Measurements from ENCODE around the gene UBC. TPM values are rescaled to one million over a fixed set of nuclear protein-coding genes. Genes with fewer than 3 reads are reported as not detected.

Gene UBC
- total and polyA plus RNA-seq, 4 donors, result 1,113 to 1,682 (median 1,303) TPM

GRCh38 chr12:124874988-124875802 is 39.3 kb downstream of the UBC start:
- Histone ChIP-seq H3K4me1 (ENCODE audit: control insufficient read depth in 5 of 5, insufficient read depth in 5 of 5, low read length in 5 of 5) (peaks cover 0 to 5% (median 0%) of the 10 kb centered on the region in 5 donors), H3K36me3 (ENCODE audit: control insufficient read depth in 4 of 4, insufficient read depth in 4 of 4, low read length in 4 of 4) (no peaks in the 10 kb centered on the region), H3K9ac (ENCODE audit: insufficient read depth in 1 of 2, low read length in 2 of 2) (no peak overlapping the region), H3K27ac (ENCODE audit: low read depth in 1 of 2, low read length in 1 of 2) (no peak overlapping the region), H3K27me3 (ENCODE audit: control insufficient read depth in 3 of 3, insufficient read depth in 3 of 3, low read length in 2 of 3) (no peaks in the 10 kb centered on the region), H3K9me3 (ENCODE audit: control insufficient read depth in 4 of 4, insufficient read depth in 3 of 4, low read length in 3 of 4) (peaks cover 0 to 2% (median 0%) of the 10 kb centered on the region in 4 donors), H3K4me3 (no peak overlapping the region)
- DNase-seq (no peak), ATAC-seq (ENCODE audit: insufficient read depth, low FRiP score) (no peak)
- TF ChIP-seq, protein P1, sequence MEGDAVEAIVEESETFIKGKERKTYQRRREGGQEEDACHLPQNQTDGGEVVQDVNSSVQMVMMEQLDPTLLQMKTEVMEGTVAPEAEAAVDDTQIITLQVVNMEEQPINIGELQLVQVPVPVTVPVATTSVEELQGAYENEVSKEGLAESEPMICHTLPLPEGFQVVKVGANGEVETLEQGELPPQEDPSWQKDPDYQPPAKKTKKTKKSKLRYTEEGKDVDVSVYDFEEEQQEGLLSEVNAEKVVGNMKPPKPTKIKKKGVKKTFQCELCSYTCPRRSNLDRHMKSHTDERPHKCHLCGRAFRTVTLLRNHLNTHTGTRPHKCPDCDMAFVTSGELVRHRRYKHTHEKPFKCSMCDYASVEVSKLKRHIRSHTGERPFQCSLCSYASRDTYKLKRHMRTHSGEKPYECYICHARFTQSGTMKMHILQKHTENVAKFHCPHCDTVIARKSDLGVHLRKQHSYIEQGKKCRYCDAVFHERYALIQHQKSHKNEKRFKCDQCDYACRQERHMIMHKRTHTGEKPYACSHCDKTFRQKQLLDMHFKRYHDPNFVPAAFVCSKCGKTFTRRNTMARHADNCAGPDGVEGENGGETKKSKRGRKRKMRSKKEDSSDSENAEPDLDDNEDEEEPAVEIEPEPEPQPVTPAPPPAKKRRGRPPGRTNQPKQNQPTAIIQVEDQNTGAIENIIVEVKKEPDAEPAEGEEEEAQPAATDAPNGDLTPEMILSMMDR (IDR thresholded peaks at IDR 0.05; ENCODE audit: control extremely low read depth, extremely low read depth), result no peak
- 80 to 82% methylated on average over 14 of the region's 14 CpGs for WGBS, 2 donors

GRCh38 chr12:124874188-124874587 is 40.3 kb downstream of the UBC start:
- no peak overlapping the region for H3K9ac ChIP-seq (ENCODE audit: insufficient read depth in 1 of 2, low read length in 2 of 2)
- peaks cover 0 to 5% (median 0%) of the 10 kb centered on the region in 5 donors for H3K4me1 ChIP-seq (ENCODE audit: control insufficient read depth in 5 of 5, insufficient read depth in 5 of 5, low read length in 5 of 5)
- ATAC-seq (ENCODE audit: insufficient read depth, low FRiP score) (no peak), DNase-seq (no peak)
- H3K9me3 ChIP-seq (ENCODE audit: control insufficient read depth in 4 of 4, insufficient read depth in 3 of 4, low read length in 3 of 4), result peaks cover 0 to 2% (median 0%) of the 10 kb centered on the region in 4 donors
- no peak overlapping the region for H3K27ac ChIP-seq (ENCODE audit: low read depth in 1 of 2, low read length in 1 of 2)
- H3K4me3 ChIP-seq, result no peak overlapping the region
- 89 to 95% methylated on average over 4 of the region's 4 CpGs for WGBS, 2 donors
- no peaks in the 10 kb centered on the region for H3K36me3 ChIP-seq (ENCODE audit: control insufficient read depth in 4 of 4, insufficient read depth in 4 of 4, low read length in 4 of 4)
- TF ChIP-seq, protein P1 (IDR thresholded peaks at IDR 0.05; ENCODE audit: control extremely low read depth, extremely low read depth), result no peak
- no peaks in the 10 kb centered on the region for H3K27me3 ChIP-seq (ENCODE audit: control insufficient read depth in 3 of 3, insufficient read depth in 3 of 3, low read length in 2 of 3)

GRCh38 chr12:124872068-124872719 is 42.3 kb downstream of the UBC start:
- ATAC-seq (ENCODE audit: insufficient read depth, low FRiP score) (no peak), DNase-seq (no peak)
- Histone ChIP-seq H3K4me1 (ENCODE audit: control insufficient read depth in 5 of 5, insufficient read depth in 5 of 5, low read length in 5 of 5) (peaks cover 0 to 5% (median 0%) of the 10 kb centered on the region in 5 donors), H3K9me3 (ENCODE audit: control insufficient read depth in 4 of 4, insufficient read depth in 3 of 4, low read length in 3 of 4) (peaks cover 0 to 2% (median 0%) of the 10 kb centered on the region in 4 donors), H3K4me3 (no peak overlapping the region), H3K9ac (ENCODE audit: insufficient read depth in 1 of 2, low read length in 2 of 2) (no peak overlapping the region), H3K27ac (ENCODE audit: low read depth in 1 of 2, low read length in 1 of 2) (no peak overlapping the region), H3K27me3 (ENCODE audit: control insufficient read depth in 3 of 3, insufficient read depth in 3 of 3, low read length in 2 of 3) (no peaks in the 10 kb centered on the region), H3K36me3 (ENCODE audit: control insufficient read depth in 4 of 4, insufficient read depth in 4 of 4, low read length in 4 of 4) (no peaks in the 10 kb centered on the region)
- TF ChIP-seq, protein P1 (IDR thresholded peaks at IDR 0.05; ENCODE audit: control extremely low read depth, extremely low read depth), result no peak
- WGBS, 2 donors, result 88 to 92% methylated on average over 11 of the region's 11 CpGs

Measured in lung (tissue), 12 donors.